T-helper 1 cell treated with Interleukin-12 subunit alpha and Interleukin-12 subunit beta and Interleukin-4 antibody, amounts not matched to agents 30 μg/mL and 1 μg/mL, for 36 hours (primary cell): Measurements from ENCODE around the gene CAND2.
A peak's percentile ranks its signal among the peaks of the same experiment; 100 is the strongest.

ENCODE experiments used
- H3K27ac Mint-ChIP-seq: one replicate; pipeline ENCODE4 v1.8.0; 2021; ENCODE audit warnings: mild to moderate bottlenecking, mixed read lengths
- H3K27me3 Mint-ChIP-seq: one replicate; pipeline ENCODE4 v1.8.0; 2021; ENCODE audit warnings: low read depth, mixed read lengths
- H3K36me3 Mint-ChIP-seq: one replicate; pipeline ENCODE4 v1.8.0; 2021; ENCODE audit warnings: low read depth, mixed read lengths
- H3K4me1 Mint-ChIP-seq: one replicate; pipeline ENCODE4 v1.8.0; 2021; ENCODE audit warnings: low read depth, mixed read lengths
- H3K4me3 Mint-ChIP-seq: one replicate; pipeline ENCODE4 v1.8.0; 2021; ENCODE audit warnings: mild to moderate bottlenecking, moderate library complexity, mixed read lengths
- H3K9me3 Mint-ChIP-seq: one replicate; pipeline ENCODE4 v1.8.0; 2021; ENCODE audit warnings: mixed read lengths

CAND2 gene

DNA sequence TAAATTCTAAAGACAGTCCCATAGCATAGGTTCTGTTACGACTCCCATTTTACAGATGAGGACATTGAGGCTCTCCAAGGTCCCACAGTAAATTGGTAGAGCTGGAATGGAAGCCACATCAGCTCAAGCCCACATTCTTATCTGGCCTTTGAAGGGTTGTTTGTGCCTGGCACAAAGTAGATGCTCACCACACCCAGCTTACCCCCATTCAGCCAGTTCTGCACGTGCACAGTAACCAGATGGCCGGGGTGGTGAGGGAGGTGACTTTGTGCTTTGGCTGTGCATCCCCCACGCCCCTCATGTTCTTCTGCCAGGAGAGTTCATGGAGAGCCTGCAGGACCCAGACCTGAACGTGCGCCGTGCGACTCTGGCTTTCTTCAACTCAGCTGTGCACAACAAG lies 28.7 kb downstream of the CAND2 start:
- Mint-ChIP-seq H3K4me1 (no peaks in the 10 kb centered on the region), H3K9me3 (no peaks in the 10 kb centered on the region), H3K27me3 (no peaks in the 10 kb centered on the region), H3K4me3 (no peak overlapping the region), H3K27ac (no peak overlapping the region), H3K36me3 (no peaks in the 10 kb centered on the region)

DNA sequence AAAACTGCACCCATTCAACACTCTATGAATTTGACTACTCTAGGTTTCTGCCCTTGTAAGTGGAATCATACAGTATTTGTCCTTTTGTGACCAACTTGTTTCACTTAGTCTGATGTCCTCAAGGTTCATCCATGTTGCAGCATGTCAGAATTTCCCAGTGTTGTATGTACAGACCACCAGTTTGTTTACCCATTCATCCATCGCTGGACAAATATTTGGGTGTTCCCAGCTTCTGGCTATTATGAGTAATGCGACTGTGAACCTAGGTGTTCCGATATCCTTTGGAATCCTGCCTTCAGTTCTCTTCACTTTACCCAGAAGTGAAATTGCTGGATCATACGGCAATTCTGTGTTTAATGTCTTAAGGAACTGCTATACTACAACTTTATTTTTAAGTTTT lies 32.3 kb downstream of the CAND2 start:
- no peaks in the 10 kb centered on the region for H3K27me3 Mint-ChIP-seq
- H3K9me3 Mint-ChIP-seq = no peaks in the 10 kb centered on the region
- H3K36me3 Mint-ChIP-seq = peaks cover 12% of the 10 kb centered on the region
- H3K4me3 Mint-ChIP-seq = no peak overlapping the region
- H3K4me1 Mint-ChIP-seq = no peaks in the 10 kb centered on the region
- no peak overlapping the region for H3K27ac Mint-ChIP-seq

GRCh38 chr3:12829404-12829803 lies 32.9 kb downstream of the CAND2 start:
- H3K36me3 Mint-ChIP-seq = peaks cover 18% of the 10 kb centered on the region
- no peak overlapping the region for H3K4me3 Mint-ChIP-seq
- H3K4me1 Mint-ChIP-seq = no peaks in the 10 kb centered on the region
- H3K27me3 Mint-ChIP-seq = no peaks in the 10 kb centered on the region
- H3K9me3 Mint-ChIP-seq = no peaks in the 10 kb centered on the region
- no peak overlapping the region for H3K27ac Mint-ChIP-seq

DNA sequence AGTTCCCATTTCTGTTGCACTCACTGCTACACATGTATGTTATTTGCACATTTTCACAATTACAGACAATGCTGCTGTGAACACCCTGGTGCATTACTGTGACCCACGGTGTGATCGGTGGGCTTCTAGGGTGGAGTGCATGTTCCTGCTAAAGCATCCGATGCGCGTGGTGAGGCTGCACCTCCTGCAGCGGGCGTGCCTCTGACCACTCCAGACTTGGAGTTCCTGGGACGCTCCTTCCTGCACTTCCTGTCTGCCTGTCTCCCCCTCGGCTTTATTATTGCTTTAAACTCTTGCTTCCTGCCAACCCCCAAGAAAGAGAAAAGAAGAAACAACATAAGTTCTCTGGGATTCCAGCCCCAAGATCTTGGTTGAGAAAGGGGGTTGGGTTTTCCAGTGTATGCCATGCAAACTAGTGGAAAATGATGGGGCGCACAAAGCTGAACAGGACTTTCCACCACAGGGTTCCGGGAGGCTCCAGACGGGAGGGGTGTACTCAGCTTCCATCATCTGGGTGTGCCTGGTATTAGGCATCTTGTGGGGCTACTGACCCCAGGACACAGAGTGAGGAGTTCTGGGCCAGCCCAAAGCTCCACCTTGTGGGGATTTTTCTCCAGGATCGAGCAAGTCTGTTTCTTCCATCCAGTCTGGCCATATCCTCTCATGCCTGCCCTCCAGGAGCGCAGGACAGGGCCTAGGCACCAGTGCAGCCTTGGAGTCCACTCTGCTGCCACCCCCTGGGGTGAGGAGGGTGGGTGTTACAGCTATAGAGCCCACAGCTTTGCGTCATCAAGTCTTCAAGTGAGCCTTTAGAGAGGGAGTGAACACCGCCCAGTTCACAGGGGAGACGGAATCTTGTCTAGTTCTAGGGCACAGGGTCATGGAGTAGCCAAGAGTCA lies 33.7 kb downstream of the CAND2 start:
- H3K36me3 Mint-ChIP-seq = peaks cover 23% of the 10 kb centered on the region
- no peak overlapping the region for H3K27ac Mint-ChIP-seq

DNA sequence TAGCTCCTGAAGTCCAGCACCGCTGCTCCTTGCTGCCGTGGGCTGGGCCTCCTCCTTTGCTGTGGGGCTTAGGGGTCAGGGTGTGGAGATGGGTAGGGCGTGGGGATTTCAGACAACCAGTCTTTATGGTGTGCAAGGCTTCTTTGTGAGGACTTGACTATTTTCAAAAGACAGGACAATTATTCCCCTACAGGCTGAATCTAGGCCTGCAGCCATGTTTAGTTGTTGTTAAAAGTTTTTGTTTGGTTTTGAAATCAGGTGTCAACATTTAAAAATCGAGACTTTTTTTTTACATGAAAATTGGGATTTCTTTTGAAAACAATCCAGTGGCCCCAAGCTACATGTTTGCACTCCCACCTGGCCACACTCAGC lies 34.3 kb downstream of the CAND2 start:
- peaks cover 27% of the 10 kb centered on the region for H3K36me3 Mint-ChIP-seq
- H3K27me3 Mint-ChIP-seq = no peaks in the 10 kb centered on the region
- peaks cover 2% of the 10 kb centered on the region for H3K4me1 Mint-ChIP-seq
- no peak overlapping the region for H3K27ac Mint-ChIP-seq
- no peak overlapping the region for H3K4me3 Mint-ChIP-seq
- H3K9me3 Mint-ChIP-seq = no peaks in the 10 kb centered on the region

More for the DNA sequence above, 33.7 kb downstream of the CAND2 start:
- H3K27me3 Mint-ChIP-seq = no peaks in the 10 kb centered on the region
- no peaks in the 10 kb centered on the region for H3K4me1 Mint-ChIP-seq
- no peak overlapping the region for H3K4me3 Mint-ChIP-seq
- no peaks in the 10 kb centered on the region for H3K9me3 Mint-ChIP-seq

DNA sequence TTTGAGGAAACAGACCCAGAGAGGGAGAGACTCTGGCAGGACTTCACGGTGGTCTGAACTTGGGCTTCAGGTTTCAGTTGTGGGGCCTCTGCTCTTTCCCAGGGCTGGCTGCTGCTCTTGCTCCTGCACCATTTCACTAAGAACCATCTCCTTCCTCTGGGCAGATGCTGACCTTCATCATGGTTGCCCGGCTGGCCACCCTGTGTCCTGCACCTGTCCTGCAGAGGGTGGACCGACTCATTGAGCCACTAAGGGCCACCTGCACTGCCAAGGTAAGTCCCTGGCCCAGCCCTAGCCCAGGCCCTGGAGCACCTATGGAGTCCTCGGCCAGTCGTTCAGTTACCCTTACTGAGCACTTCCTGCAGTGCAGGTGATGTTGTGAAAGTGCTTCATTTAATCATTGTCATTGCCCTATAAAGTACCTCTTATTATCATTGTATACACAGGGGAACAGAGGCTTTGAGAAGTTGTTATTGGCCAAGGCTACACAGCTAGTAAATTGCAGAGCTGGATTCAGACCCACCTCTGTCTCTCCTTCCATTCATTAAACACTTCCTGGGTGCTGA lies 34.9 kb downstream of the CAND2 start:
- H3K36me3 Mint-ChIP-seq = peaks cover 32% of the 10 kb centered on the region

GRCh38 chr3:12832350-12833221 lies 36.1 kb downstream of the CAND2 start:
- Mint-ChIP-seq H3K36me3 (peaks cover 43% of the 10 kb centered on the region), H3K27ac (no peak overlapping the region), H3K9me3 (no peaks in the 10 kb centered on the region), H3K4me3 (no peak overlapping the region), H3K4me1 (peaks cover 11% of the 10 kb centered on the region), H3K27me3 (no peaks in the 10 kb centered on the region)

More for the DNA sequence above, 34.9 kb downstream of the CAND2 start:
- no peaks in the 10 kb centered on the region for H3K27me3 Mint-ChIP-seq
- no peaks in the 10 kb centered on the region for H3K9me3 Mint-ChIP-seq
- H3K4me1 Mint-ChIP-seq = peaks cover 4% of the 10 kb centered on the region
- H3K4me3 Mint-ChIP-seq = no peak overlapping the region
- H3K27ac Mint-ChIP-seq = no peak overlapping the region

GRCh38 chr3:12833222-12834161 lies 37.0 kb downstream of the CAND2 start:
- no peaks in the 10 kb centered on the region for H3K9me3 Mint-ChIP-seq
- H3K36me3 Mint-ChIP-seq = peaks cover 50% of the 10 kb centered on the region
- H3K4me1 Mint-ChIP-seq = peaks cover 17% of the 10 kb centered on the region
- H3K27me3 Mint-ChIP-seq = no peaks in the 10 kb centered on the region
- no peak overlapping the region for H3K27ac Mint-ChIP-seq
- no peak overlapping the region for H3K4me3 Mint-ChIP-seq

DNA sequence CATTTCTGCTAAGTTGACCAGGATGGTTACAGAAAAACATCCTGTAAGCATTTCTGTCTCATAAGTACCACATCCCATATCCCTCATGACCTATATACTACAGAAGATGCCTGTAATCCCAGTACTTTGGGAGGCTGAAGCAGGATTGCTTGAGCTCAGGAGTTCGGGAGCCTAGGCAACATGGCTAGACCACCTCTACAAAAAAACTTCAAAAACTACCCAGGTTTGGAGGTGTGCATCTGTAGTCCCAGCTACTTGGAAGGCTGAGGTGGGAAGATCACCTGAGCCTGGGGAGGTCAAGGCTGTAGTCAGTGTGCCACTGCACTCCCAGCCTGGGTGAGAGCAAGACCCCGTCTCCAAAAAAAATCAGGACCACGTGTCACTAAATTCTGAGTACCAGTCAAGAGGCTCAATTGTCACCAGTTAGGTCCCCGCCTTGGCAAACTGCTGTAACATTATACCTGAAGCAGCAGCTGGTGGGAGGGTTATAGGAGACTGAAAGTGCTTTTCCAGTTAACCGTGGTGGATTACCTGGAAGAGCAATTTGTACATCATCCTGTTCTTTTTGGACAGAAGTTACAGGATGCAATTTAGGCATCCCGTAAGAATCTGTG lies 38.7 kb downstream of the CAND2 start:
- Mint-ChIP-seq H3K4me1 (peaks cover 33% of the 10 kb centered on the region), H3K27me3 (no peaks in the 10 kb centered on the region), H3K27ac (no peak overlapping the region), H3K9me3 (no peaks in the 10 kb centered on the region), H3K36me3 (peaks cover 67% of the 10 kb centered on the region), H3K4me3 (no peak overlapping the region)

DNA sequence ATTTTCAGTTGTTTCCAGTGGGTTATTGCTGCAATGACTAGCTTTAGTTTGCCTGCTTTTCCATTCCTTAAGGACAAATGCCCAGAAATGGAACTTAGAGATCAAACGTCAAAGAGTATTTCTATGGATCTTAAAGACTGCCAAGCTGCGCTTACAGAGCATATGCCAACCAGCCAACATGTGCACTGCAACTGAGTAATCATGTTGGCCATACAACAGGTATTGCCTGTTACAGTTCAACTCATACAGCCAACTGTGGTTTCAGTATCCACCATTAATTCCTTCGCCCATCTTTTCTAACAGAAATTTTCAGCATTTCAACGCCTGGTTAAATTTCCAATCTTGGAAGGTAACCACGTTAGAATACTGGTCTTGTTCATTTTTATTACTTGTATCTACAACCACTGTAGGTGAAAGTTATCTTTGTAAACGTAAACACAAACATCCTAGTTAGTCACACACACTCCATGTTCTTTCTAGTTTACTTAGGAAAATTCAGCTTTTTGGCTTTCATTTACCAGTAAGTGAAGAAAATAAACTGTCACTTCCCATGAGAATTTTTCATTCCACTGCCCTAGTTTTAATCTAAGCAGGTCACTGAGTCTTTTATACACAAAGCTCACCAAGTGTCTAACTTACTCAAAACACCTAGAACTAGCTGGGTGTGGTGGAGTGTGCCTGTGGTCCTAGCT lies 41.0 kb downstream of the CAND2 start:
- Mint-ChIP-seq H3K27me3 (no peaks in the 10 kb centered on the region), H3K4me1 (peaks cover 48% of the 10 kb centered on the region), H3K27ac (no peak overlapping the region), H3K4me3 (no peak overlapping the region), H3K9me3 (no peaks in the 10 kb centered on the region), H3K36me3 (peaks cover 72% of the 10 kb centered on the region)

DNA sequence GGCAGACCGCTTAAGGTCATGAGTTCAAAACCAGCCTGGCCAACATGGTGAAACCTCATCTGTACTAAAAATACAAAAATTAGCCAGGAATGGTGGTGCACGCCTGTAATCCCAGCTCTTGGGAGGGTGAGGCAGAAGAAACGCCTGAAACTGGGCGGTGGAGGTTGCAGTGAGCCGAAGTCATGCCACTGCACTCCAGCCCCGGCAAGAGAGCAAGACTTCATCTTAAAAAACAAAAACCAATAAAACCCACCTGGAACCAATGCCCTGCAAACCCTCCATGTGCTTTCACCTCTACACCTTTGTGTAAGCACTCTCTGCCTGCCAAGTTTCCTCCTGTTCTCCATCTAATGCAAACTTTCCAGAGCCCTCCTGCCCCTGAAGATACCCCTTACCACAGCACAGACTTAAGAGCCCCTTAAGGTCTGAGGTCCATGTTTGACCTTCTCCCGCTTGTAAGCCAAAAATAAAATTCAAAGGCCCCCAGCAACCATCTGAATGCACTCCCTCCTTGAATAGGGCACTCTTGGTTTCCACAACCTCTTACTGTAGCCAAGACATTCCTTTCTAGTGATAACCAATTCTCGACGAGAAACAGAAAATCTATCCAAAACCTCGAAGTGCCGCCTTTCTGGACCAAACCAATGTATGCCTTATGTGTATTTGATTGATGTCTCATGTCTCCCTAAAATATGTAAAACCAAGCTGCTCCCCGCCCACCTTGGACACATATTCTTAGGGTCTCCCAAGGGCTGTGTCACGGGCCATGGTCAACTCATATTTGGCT lies 41.9 kb downstream of the CAND2 start:
- Mint-ChIP-seq H3K4me1 (peaks cover 48% of the 10 kb centered on the region), H3K4me3 (peak overlapping the region; percentile 98), H3K27me3 (no peaks in the 10 kb centered on the region), H3K36me3 (peaks cover 64% of the 10 kb centered on the region), H3K9me3 (no peaks in the 10 kb centered on the region), H3K27ac (peak overlapping the region; percentile 52)

- Mint-ChIP-seq H3K27ac (no peak overlapping the region), H3K36me3 (peaks cover 57% of the 10 kb centered on the region), H3K27me3 (no peaks in the 10 kb centered on the region), H3K9me3 (no peaks in the 10 kb centered on the region), H3K4me3 (peak overlapping the region; percentile 98), H3K4me1 (peaks cover 48% of the 10 kb centered on the region)
These were observed 42.9 kb downstream of the CAND2 start for GRCh38 chr3:12839156-12839946.
